AML-193 (cell line): ENCODE measurements around the gene MFNG.
A peak's percentile ranks its signal among the peaks of the same experiment; 100 is the strongest.
"Not testable (repeated sequence)": the region's sequence is repeated elsewhere in the genome, so short reads cannot be mapped to it uniquely, and the experiment has no call there.

Source experiments
- DNase-seq, 2 experiments: peaks; one replicate each; lab custom pipeline; 2025; lab: John Stamatoyannopoulos, UW

Gene MFNG, protein sequence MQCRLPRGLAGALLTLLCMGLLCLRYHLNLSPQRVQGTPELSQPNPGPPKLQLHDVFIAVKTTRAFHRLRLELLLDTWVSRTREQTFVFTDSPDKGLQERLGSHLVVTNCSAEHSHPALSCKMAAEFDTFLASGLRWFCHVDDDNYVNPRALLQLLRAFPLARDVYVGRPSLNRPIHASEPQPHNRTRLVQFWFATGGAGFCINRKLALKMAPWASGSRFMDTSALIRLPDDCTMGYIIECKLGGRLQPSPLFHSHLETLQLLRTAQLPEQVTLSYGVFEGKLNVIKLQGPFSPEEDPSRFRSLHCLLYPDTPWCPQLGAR

DNA sequence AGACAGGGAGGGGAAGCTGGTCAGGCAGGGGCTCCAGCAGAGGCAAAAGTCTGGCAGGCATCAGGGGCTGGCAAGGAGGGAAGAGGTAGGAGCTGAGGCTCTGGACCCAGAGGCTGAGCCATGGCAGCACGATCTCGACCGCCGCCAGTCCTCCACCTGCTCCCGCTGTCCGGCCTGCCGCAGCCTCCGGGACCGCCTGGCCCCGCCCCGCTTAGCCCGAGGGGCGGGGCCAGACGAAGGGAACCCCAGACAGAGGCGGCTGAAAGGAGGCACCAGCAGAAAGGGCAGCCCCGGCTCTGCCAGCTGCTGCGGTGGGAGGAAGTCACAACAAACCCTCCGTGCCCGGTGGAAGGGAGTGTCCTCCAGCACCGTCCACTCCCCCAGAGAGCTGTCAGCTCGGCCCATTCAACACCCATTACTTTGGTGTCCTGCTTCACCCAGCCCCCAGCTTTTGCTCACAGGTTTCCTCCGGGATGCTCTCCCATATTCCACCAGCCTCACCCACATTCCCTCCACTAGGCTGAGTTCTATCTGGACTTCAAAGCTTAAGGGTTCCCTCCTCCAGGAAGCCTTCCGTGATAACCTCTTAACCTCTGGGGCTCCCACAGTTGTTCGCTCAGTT lies at the start of gene MFNG:
TSS of gene MFNG (minus strand) at position 161 of the 622 bp plus-strand sequence. CDS start 207 bp downstream, outside the sequence.
- peak; percentile 88 to 89 for DNase-seq

DNA sequence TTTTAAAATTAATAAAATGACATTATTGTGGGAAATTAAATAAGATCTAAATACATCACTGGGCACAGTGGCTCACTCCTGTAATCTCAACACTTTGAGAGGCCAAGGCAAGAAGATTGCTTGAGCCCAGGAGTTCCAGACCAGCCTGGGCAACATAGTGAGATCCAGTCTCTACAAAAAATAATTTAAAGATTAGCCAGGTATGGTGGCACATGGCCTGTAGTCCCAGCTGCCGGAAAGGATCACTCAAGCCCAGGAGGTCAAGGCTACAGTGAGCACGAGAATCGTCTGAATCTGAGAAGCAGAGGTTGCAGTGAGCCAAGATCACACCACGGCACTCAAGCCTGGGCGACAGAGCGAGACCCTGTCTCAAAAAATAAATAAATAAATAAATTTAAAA lies 49.0 kb upstream of the MFNG start:
- DNase-seq, result no peak

DNA sequence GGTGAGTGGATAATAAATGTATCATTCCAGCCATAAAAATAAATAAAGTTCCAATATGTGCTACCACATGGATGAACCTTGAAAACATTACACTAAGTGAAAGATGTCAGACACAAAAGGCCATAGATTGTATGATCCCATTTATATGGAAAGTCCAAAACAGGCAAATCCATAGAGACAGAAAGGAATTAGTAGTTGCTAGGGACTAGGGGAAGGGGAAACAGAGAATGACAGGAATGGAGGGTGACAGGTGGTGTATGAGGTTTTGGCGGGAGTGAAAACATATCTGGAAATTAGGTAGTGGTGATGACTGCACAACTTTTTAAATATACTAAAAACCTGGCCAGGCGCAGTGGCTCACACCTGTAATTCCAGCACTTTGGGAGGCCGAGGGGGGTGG lies 48.3 kb upstream of the MFNG start:
- no peak for DNase-seq

- peak; percentile 41 to 44 for DNase-seq
These were observed 47.8 kb upstream of the MFNG start for GRCh38 chr22:37533995-37534394.

DNA sequence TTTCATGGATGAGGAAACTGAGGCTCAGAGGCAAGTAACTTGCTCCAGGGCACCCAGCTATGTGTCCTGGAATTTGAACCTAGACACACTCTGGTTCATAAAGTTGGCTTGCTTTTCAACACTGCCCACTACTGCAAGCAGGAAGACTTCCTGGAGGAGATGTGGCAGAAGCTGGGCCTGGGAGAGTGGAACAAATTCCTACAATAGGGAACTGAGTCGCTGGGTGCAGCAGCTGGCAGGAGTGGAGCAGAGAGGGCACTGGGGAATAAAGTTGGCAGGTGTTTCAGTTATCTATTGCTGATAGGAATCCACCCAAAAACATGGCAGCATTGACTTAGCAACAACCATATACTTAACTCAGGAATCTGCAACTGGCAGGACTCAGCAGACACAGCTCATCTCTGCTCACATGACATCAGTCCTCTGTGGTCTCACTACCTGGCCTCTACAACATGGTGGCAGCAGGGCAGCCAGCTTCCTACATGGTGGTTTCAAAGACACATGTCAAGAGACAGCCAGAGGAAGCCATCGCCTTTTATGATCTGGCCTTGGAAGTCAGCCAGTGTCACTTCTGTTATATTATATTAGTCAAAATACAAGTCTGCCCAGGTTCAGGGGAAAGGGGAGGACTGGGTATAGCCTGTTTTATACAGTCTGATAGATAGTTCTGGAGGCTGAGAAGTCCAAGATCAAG lies 43.6 kb upstream of the MFNG start:
- DNase-seq, result no peak

DNA sequence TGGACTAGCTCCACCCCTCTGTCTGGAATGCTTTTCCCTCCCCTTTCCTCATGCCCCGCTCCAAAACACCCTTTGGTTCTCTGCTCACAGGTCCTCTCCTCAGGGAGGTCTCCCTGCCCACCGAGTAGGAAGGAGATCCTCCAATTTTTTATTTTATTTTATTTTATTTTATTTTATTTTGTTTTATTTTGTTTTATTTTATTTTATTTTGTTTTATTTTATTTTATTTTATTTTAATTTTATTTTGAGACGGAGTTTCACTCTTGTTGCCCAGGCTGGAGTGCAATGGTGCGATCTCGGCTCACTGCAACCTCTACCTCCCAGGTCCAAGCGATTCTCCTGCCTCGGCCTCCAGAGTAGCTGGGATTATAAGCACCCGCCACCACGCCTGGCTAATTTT lies 41.8 kb upstream of the MFNG start:
- DNase-seq, result not testable (repeated sequence)

DNA sequence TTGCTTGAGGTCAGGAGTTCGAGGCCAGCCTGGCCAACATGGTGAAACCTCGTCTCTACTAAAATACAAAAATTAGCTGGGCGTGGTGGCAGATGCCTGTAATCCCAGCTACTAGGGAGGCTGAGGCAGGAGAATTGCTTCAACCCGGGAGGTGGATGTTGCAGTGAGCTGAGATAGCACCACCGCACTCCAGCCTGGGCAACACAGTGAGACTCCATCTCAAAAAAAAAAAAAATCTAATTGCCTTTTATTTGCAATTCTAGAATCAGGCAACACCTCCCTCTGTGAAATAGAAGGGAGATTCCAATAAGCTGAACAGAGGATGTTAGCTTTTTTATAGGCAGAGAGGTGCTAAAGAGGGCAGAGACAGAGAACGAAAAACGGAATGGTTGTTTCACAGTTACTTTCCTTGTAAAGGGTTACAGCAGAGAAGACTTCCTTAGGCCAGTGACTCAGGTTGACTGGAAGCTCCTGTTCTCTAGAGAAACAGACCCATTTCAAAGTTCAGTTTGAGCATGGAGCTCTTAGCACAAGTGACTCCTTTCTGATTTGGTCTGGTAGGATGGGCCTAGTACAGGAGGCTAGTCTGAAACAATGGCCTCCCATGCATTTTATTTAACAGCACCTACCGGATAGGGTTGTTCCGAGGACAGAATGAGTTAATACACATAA lies 41.0 kb upstream of the MFNG start:
- DNase-seq, result not testable (repeated sequence)

GRCh38 chr22:37526376-37526775 lies 40.2 kb upstream of the MFNG start:
- DNase-seq, result no peak

DNA sequence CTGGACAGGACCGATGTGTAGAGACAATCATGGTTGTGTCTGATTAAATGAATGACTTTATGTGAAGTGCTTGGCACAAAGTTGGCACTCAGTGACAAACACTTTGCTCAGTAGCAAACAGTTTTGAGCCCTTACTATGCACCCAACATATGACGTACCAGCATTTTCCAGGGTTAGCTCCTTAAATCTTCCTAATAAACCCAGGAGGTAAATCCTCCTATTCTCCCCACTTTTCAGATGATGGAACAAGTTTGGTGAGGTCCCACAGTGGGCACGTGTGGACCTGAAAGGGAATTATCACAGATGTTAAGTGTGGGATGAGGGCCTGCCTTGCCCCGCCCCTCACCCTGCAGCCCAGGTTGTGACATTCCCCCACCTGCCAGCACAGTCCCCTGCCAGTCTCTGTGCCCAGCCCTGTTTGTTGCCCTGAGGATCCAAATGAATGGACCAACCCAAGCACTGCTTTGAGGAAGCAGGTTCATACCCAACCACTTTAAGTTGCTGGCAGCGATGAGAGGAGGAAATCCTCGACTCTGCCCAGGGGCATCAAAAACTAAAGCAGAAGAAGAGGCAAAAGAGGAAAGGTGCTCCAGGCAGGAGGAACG lies 39.7 kb upstream of the MFNG start:
- DNase-seq, result no peak

- no peak for DNase-seq
These were observed 39.0 kb upstream of the MFNG start for GRCh38 chr22:37525073-37525745.

DNA sequence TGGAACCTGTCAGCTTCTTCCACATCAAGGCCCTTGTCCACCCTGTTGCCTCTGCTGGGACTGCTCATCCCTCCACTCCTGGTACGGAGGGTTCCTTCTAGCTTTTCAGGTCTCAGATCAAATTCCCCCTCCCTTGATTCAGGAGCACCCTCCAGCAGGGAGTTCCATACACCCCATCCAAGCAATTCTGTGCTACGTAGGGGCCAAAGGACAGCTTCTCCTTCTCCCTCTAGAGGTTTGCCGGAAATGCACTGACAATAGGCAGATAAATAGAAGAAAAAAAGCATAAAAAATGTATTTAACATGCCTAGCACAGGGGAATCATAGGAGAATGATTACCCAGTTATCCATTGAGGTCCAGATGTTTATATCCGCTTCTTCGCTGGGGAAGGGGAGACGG lies 36.3 kb upstream of the MFNG start:
- DNase-seq, result no peak

GRCh38 chr22:37521236-37521739 lies 35.1 kb upstream of the MFNG start:
- no peak for DNase-seq

DNA sequence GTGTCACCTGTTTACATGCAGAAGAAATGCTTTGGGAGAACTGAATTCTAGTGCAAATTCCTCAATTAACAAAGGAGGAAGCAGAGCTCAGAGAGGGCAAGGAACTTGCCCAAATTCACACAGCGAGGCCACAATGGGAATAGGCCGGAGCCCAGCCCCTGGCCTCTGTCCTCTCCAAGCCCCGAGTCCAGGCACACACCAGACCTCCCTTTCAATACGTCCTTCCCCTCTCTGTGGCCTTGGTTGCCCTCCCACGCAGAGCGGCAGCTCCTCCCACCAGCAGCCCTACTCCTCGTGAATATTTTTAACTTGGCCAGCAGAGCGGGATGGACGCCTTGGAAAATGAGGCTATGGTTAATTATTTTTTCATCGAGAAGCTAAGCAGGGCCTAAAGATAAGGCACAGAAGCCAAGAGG lies 34.6 kb upstream of the MFNG start:
- no peak for DNase-seq

DNA sequence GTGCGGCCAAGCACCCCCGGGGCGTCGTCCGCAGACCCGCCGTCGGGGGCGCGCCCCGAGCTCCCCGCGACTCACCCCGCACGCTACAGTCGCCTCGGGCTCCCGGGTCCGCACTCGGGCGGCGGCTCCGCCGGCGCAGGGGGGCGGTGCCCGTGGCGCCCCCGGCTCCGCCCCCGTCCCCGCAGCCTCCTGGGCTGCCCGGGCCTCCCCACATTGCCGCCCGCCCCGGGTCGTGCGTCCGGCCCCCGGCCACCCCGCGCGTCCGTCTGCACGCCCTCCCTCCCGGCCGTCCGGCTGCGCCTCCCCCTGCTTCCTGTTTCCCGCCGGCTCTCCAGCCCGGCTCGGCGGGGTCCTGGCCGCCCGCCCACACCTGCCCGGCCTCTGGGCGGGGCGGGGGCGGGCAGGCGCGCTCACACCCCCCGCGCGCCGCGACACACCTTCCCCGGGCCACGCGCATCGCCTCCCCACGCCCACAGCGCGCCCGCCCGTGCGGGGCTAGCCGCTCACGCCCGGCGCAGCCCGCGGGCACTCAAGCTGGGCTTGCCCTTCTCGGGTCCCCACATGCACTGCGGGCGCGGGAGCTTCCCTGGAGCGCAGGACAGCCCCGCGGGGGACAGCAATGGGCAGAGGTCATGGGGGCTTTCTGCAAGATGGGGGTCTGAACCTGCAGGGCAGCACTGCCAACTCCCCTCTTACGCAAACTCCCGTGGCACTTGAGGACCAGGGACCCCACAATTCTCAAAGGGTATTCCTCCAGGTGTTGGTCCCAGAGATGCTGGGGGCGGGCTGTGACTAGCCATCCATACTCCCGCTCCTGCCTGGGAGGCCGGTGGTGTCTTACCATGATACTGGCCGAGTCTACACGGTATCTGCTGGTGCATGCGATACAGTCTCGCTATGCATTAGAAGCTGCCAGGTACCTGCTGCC lies 33.3 kb upstream of the MFNG start, which contains the start of gene CARD10:
TSS of gene CARD10 (minus strand) at position 148 of the 928 bp plus-strand sequence. CDS start 215 bp downstream, outside the sequence.
- DNase-seq, result no peak

GRCh38 chr22:37518509-37519267 lies 32.5 kb upstream of the MFNG start:
- DNase-seq, result no peak

DNA sequence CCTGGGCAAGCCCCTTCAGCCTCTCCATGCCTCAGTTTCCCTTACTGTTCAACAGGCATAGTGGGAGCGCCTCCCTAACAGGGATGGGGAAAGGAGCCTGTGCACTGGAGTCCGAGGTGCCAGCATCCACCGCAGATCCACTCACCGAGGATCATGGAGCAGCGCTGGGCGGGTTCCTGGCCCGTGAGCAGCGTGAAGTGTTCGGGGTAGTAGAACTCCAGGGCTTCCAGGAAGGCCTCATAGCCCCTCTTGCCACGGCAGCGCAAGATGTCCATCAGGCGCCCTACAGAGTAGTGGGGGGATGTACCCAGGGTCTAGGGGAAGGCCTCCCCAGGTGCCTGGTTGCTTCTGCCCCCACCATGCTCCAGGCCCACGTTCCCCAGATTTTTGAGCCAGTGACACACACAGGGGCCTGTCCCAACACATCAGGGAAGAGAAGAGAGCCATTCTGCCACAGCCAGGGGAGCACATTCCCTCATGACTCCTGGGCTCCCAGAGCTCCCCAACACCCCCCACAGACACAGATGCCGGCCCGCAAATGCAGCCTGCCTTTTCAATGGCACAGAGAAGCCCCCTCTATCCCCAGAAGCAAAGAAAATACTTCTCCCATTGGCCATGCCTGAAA lies 31.8 kb upstream of the MFNG start:
- DNase-seq, result no peak

GRCh38 chr22:37516456-37516855 lies 30.3 kb upstream of the MFNG start:
- no peak for DNase-seq

DNA sequence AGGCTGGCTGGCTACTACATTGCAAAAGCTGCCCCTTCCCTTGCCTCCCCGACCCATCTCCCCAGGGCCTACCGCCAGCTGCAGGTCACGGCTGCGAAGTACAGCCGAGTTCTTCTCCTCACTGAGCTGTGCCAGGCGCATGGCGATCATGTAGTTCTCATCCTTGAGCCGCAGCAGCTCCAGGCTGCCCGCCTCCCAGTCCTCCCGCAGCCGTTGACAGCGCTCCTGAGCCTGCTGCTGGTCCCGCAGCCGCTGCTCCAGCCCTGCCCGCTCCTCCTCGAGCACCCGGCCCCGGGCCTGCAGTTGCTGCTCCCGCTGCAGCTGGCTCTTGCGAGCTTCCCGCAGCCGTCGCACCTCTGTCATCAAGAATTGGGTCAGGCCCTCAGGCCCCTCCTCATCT lies 29.7 kb upstream of the MFNG start:
- DNase-seq, result no peak

- DNase-seq, result no peak
These were observed 28.4 kb upstream of the MFNG start for GRCh38 chr22:37514526-37515051.
